ENCODE results near the gene AMER3.

- no peak for TF ChIP-seq CTCF (IDR thresholded peaks at IDR 0.05; ENCODE audit: insufficient read depth, low read length)
- TF ChIP-seq, protein P1, sequence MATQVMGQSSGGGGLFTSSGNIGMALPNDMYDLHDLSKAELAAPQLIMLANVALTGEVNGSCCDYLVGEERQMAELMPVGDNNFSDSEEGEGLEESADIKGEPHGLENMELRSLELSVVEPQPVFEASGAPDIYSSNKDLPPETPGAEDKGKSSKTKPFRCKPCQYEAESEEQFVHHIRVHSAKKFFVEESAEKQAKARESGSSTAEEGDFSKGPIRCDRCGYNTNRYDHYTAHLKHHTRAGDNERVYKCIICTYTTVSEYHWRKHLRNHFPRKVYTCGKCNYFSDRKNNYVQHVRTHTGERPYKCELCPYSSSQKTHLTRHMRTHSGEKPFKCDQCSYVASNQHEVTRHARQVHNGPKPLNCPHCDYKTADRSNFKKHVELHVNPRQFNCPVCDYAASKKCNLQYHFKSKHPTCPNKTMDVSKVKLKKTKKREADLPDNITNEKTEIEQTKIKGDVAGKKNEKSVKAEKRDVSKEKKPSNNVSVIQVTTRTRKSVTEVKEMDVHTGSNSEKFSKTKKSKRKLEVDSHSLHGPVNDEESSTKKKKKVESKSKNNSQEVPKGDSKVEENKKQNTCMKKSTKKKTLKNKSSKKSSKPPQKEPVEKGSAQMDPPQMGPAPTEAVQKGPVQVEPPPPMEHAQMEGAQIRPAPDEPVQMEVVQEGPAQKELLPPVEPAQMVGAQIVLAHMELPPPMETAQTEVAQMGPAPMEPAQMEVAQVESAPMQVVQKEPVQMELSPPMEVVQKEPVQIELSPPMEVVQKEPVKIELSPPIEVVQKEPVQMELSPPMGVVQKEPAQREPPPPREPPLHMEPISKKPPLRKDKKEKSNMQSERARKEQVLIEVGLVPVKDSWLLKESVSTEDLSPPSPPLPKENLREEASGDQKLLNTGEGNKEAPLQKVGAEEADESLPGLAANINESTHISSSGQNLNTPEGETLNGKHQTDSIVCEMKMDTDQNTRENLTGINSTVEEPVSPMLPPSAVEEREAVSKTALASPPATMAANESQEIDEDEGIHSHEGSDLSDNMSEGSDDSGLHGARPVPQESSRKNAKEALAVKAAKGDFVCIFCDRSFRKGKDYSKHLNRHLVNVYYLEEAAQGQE (IDR thresholded peaks at IDR 0.05; ENCODE audit: insufficient replicate concordance, low read depth), result no peak
- TF ChIP-seq POLR2AphosphoS5 (IDR thresholded peaks at IDR 0.05; ENCODE audit: low read depth), result no peak
- TF ChIP-seq GABPA (IDR thresholded peaks at IDR 0.05; ENCODE audit: low read depth), result no peak
- no peak for TF ChIP-seq SPI1 (IDR thresholded peaks at IDR 0.05; ENCODE audit: borderline replicate concordance, low read depth)
These were observed at the start of gene AMER3 for GRCh38 chr2:130755256-130756052.

Measured in HL-60 (cell line).